K562 (cell line): ENCODE data around the gene CSF2. TPM values are rescaled to one million over a fixed set of nuclear protein-coding genes. Genes with fewer than 3 reads are reported as not detected.

Experiments used
- ARHGAP35 ChIP-seq: fragments of 450-650 bp; IDR thresholded peaks from 2 replicates; pipeline ENCODE4 v1.6.1; 2018; ENCODE audit not compliant: partially characterized antibody
- BRD9 ChIP-seq: fragments of 450-650 bp; IDR thresholded peaks from 2 replicates; pipeline ENCODE4 v1.6.1; 2018; ENCODE audit warnings: low read depth; ENCODE audit not compliant: partially characterized antibody
- CBFA2T3 ChIP-seq: fragments of 450-650 bp; IDR thresholded peaks from 2 replicates; pipeline ENCODE4 v1.6.1; 2017
- CHCHD3 ChIP-seq: fragments of 250-450 bp; sonication (Bioruptor Pico); IDR thresholded peaks from 2 replicates; pipeline ENCODE4 v2.1.2; 2022; ENCODE audit warnings: mild to moderate bottlenecking
- CHD2 ChIP-seq: IDR thresholded peaks from 2 replicates; pipeline ENCODE4 v1.6.1; 2011; ENCODE audit warnings: low read depth, low read length
- CREBBP ChIP-seq: IDR thresholded peaks from one replicate; pipeline ENCODE4 v1.6.1; 2012; ENCODE audit warnings: low read depth, mild to moderate bottlenecking, control low read depth, inconsistent platforms, low read length
- CUX1 ChIP-seq: fragments of 200-800 bp; sonication (Bioruptor generic); IDR thresholded peaks from 2 replicates; pipeline ENCODE4 v1.6.1; 2016; ENCODE audit warnings: missing genetic modification characterization, missing compliant biosample characterization
- FOXA1 ChIP-seq: fragments of 450-650 bp; IDR thresholded peaks from 2 replicates; pipeline ENCODE4 v1.6.1; 2016; ENCODE audit warnings: mild to moderate bottlenecking, borderline replicate concordance
- GATA2 ChIP-seq: sonication (generic); formaldehyde crosslinking; IDR thresholded peaks from 2 replicates; pipeline ENCODE4 v1.4.0; 2020; ENCODE audit warnings: mild to moderate bottlenecking, missing genetic modification reagents
- HDAC6 ChIP-seq: IDR thresholded peaks from 2 replicates; pipeline ENCODE4 v1.6.1; 2012; ENCODE audit warnings: low read depth, mild to moderate bottlenecking, control low read depth, inconsistent platforms, low read length, moderate library complexity
- HDAC8 ChIP-seq: fragments of 450-650 bp; IDR thresholded peaks from 2 replicates; pipeline ENCODE4 v1.6.1; 2016; ENCODE audit warnings: mild to moderate bottlenecking, missing genetic modification characterization, moderate library complexity, missing compliant biosample characterization
- HNRNPK ChIP-seq: fragments of 200-400 bp; formaldehyde crosslinking; IDR thresholded peaks from one replicate; pipeline ENCODE4 v1.6.1; 2018; ENCODE audit warnings: mild to moderate bottlenecking, low read depth, low read length; ENCODE audit not compliant: poor library complexity, severe bottlenecking
- KAT7 ChIP-seq: sonication (generic); formaldehyde crosslinking; IDR thresholded peaks from 2 replicates; pipeline ENCODE4 v1.8.0; 2022; ENCODE audit warnings: missing genetic modification reagents, mild to moderate bottlenecking, borderline replicate concordance
- NRF1 ChIP-seq, 2 experiments: fragments of 450-650 bp; IDR thresholded peaks in 1 of 2; conservative IDR thresholded peaks in 1 of 2; 2 replicates each; pipeline ENCODE4 v1.6.1; 2014; ENCODE audit warnings: mild to moderate bottlenecking in 2 of 2
- NUFIP1 ChIP-seq: fragments of 450-650 bp; IDR thresholded peaks from 2 replicates; pipeline ENCODE4 v1.6.1; 2018; ENCODE audit not compliant: partially characterized antibody
- RFX5 ChIP-seq: IDR thresholded peaks from 2 replicates; pipeline ENCODE4 v1.6.1; 2011; ENCODE audit warnings: low read depth, mild to moderate bottlenecking, improper control_type of control experiment, low read length
- SMARCA4 ChIP-seq: fragments of 450-650 bp; IDR thresholded peaks from 2 replicates; pipeline ENCODE4 v1.6.1; 2016
- SMARCC2 ChIP-seq: fragments of 450-650 bp; IDR thresholded peaks from 2 replicates; pipeline ENCODE4 v1.6.1; 2017; ENCODE audit warnings: antibody characterized with exemption, moderate library complexity, mild to moderate bottlenecking, low read depth
- TBL1XR1 ChIP-seq, 2 experiments: IDR thresholded peaks; 2 replicates each; pipeline ENCODE4 v1.6.1; 2012; ENCODE audit warnings: improper control_type of control experiment in 2 of 2, low read length in 2 of 2, mild to moderate bottlenecking in 1 of 2
- TEAD4 ChIP-seq, 2 experiments: sonication (generic) in 1 of 2; formaldehyde crosslinking in 1 of 2; IDR thresholded peaks; 2 replicates each; pipeline versions ENCODE4 v1.6.1 to v1.8.0; 2012 to 2022; ENCODE audit warnings: borderline replicate concordance in 1 of 2, inconsistent platforms in 1 of 2, low read length in 1 of 2, mild to moderate bottlenecking in 1 of 2, missing genetic modification reagents in 1 of 2
- TRIM24 ChIP-seq, 2 experiments: fragments of 450-650 bp; IDR thresholded peaks; 2 replicates each; pipeline ENCODE4 v1.6.1; 2016
- TRIM28 ChIP-seq: fragments of 450-650 bp; IDR thresholded peaks from 2 replicates; pipeline ENCODE4 v1.6.1; 2017
- ZNF316 ChIP-seq: fragments of 450-650 bp; IDR thresholded peaks from 2 replicates; pipeline ENCODE4 v1.6.1; 2016
- ZNF586 ChIP-seq: fragments of 450-650 bp; formaldehyde crosslinking; conservative IDR thresholded peaks from 2 replicates; pipeline ENCODE4 v1.4.0; 2020; ENCODE audit warnings: mild to moderate bottlenecking, moderate library complexity
- polyA plus RNA-seq, 8 experiments: library from polyadenylated mRNA; depleted of rRNA in 4 of 8; stranded (reverse) in 5 of 8; unstranded in 3 of 8; fragments of >200 nt; fragmentation: Nextera tagmentation in 2 of 8; fragmentation: Illumina TruSeq in 1 of 8; extraction: Ambion mirVana in 2 of 8; extraction: Trizol in 1 of 8; gene quantifications; 2 replicates each; pipeline versions ENCODE4 v1.2.1 to v1.2.3, GENCODE V29; 2011 to 2014; ENCODE audit warnings: inconsistent platforms in 1 of 8, missing spikeins in 1 of 8
- total RNA-seq, 7 experiments: library from RNA; depleted of rRNA in 6 of 7; stranded (reverse); fragments of >200 nt in 6 of 7; fragmentation: Illumina TruSeq in 2 of 7; extraction: Trizol in 2 of 7; gene quantifications; 2 replicates each; pipeline versions ENCODE4 v1.2.1 to v1.2.3, GENCODE V29; 2011 to 2021; ENCODE audit warnings: low replicate concordance in 1 of 7
- TF ChIP-seq, protein P1 (sequence below): IDR thresholded peaks from 2 replicates; pipeline ENCODE4 v1.6.1; 2011; ENCODE audit warnings: borderline replicate concordance, low read depth, mild to moderate bottlenecking, moderate library complexity, low read length; ENCODE audit not compliant: insufficient read depth, poor library complexity, severe bottlenecking

Gene CSF2
- total and polyA plus RNA-seq, 9 of the 15 experiments (the other 6 are each of a cell fraction or from before 2014, with no cell fraction given): 0.25 to 0.29 TPM; not detected in 7

GRCh38 chr5:132098151-132098594 lies 24.6 kb downstream of the CSF2 start (continued):
- TF ChIP-seq TEAD4 (IDR thresholded peaks at IDR 0.05; ENCODE audit: low read length): peak; percentile 99
- no peak for TF ChIP-seq TEAD4 (CRISPR knock-in tag; IDR thresholded peaks at IDR 0.05; ENCODE audit: borderline replicate concordance)
- TF ChIP-seq RFX5: no peak
- TF ChIP-seq TRIM28: peak; percentile 45; the same call in 1 of the 2 replicates
- no peak for TF ChIP-seq FOXA1
- TF ChIP-seq HNRNPK: no peak
- no peak for TF ChIP-seq KAT7 (CRISPR knock-in tag)
- TF ChIP-seq CUX1: peak; percentile 91
- TF ChIP-seq GATA2 (CRISPR knock-in tag): peak; percentile 99
- no peak for TF ChIP-seq ZNF586 (CRISPR knock-in tag)
- no peak for TF ChIP-seq CHCHD3 (CRISPR knock-in tag)
- TF ChIP-seq CREBBP: no peak
- peak; percentile 99 for TF ChIP-seq CBFA2T3
- TF ChIP-seq CHD2: no peak
- TF ChIP-seq TBL1XR1 (IDR thresholded peaks at IDR 0.05; ENCODE audit: low read length in 2 of 2): peak; percentile 91 to 99; a peak in 3 of 4 replicates
- TF ChIP-seq BRD9: peak; percentile 81
- peak; percentile 40 to 55; a peak in 2 of 4 replicates for TF ChIP-seq NRF1 (conservative IDR thresholded peaks at IDR 0.05 in 1 of 2, IDR thresholded peaks at IDR 0.05 in 1 of 2)
- TF ChIP-seq SMARCA4: peak; percentile 99
- peak; percentile 92 to 94 for TF ChIP-seq TRIM24 (IDR thresholded peaks at IDR 0.05)
- peak; percentile 96 for TF ChIP-seq SMARCC2
- no peak for TF ChIP-seq NUFIP1
- TF ChIP-seq, protein P1, sequence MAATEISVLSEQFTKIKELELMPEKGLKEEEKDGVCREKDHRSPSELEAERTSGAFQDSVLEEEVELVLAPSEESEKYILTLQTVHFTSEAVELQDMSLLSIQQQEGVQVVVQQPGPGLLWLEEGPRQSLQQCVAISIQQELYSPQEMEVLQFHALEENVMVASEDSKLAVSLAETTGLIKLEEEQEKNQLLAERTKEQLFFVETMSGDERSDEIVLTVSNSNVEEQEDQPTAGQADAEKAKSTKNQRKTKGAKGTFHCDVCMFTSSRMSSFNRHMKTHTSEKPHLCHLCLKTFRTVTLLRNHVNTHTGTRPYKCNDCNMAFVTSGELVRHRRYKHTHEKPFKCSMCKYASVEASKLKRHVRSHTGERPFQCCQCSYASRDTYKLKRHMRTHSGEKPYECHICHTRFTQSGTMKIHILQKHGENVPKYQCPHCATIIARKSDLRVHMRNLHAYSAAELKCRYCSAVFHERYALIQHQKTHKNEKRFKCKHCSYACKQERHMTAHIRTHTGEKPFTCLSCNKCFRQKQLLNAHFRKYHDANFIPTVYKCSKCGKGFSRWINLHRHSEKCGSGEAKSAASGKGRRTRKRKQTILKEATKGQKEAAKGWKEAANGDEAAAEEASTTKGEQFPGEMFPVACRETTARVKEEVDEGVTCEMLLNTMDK: no peak
- TF ChIP-seq HDAC8 (tag): no peak
- no peak for TF ChIP-seq HDAC6
- peak; percentile 81 for TF ChIP-seq ZNF316
- peak; percentile 64 for TF ChIP-seq ARHGAP35
